Stimulated activated CD4-positive, alpha-beta T cell treated with anti-CD3 and anti-CD28 coated beads, Interleukin-12 subunit alpha, Interleukin-12 subunit beta, amount 100 ng/mL, for 48 hours (primary cell): ENCODE data around the gene FOXP1.
"Not testable (repeated sequence)": the region's sequence is repeated elsewhere in the genome, so short reads cannot be mapped to it uniquely, and the experiment has no call there.

Experiments used
- DNase-seq, 3 donors: peaks; one replicate each; pipeline ENCODE4 v3.0.0-alpha.2; 2020; ENCODE audit warnings: low read depth in 2 of 3, low spot score in 1 of 3

FOXP1 gene

DNA sequence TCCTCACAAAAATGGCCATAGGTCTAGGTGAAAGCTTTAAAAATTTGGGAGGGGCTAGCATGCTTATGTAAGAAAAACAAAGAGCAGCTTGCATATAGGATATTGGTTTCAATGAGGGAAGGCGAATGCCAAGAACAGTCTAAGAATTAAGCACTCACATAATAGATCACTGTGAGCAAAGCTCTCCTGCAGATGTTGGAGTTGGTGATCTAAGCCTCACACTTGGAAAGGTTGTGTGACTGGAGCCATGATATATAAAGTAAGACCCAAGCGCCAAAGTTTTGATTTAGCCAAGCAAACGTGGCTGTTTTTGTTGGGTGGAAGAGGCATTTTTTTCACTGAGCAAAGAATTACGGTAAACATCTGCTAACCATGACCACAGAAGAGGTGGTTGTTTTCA is 237.5 kb downstream of the FOXP1 start:
- DNase-seq: no peak

DNA sequence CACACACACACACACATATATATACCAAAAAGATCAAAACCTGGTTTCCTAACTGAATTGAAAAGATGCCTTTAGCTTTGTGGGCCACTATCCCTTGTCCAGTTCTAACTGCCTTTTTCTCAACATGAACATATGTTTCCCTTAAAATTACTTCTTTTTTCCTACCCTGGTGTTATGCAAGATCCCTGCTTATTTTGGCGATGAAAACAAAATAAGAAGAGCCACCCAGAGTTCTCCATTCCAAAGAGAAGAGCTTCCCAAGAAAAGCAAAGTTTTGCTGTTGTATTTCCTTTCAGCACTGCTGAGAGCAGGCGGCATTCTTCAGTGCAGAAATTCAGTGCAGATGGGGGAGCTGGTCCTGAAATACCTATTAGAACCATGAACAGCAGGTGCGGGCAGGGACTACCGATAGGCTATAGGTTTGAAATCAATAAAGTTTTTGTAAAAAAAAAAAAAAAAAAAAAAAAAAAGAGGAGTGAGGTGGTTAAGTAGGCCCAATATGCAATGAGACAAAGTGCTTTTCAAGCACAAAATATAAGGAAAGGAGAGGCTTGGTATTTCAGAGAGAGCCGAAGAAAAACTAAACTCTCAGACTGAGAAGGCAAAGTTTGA is 238.0 kb downstream of the FOXP1 start:
- no peak for DNase-seq

DNA sequence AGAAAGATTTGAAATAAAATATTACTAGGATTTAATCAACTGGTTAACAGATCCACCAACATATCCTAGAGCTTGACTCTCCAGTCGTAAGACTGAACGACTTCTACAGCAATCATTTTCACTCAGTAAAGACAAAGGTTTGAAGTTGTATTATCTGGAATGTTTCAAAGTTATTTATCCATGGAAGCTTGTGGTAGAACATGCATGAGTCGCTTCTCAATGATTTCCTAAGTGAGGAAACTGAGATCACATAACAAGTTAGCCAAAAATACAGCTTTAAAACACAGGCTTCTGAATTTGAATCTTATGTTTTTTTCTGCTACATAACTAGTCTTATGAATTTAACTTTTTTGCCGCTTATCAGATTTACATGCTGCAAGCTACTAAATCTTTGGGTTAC is 241.8 kb downstream of the FOXP1 start:
- no peak for DNase-seq

DNA sequence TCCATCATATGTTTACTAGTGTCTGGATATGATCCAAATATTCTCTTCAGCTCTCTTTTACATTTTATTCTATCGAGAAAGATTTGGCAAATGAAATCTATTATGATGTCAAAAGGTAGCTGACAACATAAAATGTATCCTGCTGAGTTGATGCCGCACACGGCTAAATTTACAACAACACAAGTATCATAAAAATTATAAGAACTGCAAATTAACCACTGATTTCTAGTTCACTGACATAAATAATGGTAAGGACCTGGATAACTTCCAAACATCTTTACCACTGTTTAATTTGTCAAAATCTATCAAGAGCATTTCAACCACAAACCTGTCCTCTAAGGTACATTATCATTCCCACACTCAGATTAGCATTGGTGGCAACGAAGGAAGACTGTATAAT is 244.5 kb downstream of the FOXP1 start:
- no peak for DNase-seq

DNA sequence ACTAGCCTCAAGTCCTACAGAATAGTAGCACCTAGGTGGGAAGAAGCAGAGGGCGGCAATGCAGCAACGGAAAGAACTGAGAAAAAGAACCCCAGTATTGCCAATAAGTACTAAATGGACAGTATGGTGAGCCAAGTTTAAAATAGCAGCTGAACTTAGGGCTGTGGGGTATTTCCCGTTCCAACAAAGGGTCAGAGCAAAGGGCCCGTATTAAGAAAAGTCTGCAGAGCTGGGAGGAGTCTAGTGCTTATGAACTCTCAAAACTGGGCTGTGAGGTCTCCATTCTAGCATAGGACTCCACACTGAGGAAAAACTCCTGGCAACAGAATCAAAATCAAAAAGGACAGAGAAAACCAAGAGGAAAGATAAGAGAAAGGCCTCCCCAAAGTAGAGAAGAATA is 250.7 kb downstream of the FOXP1 start:
- no peak for DNase-seq

DNA sequence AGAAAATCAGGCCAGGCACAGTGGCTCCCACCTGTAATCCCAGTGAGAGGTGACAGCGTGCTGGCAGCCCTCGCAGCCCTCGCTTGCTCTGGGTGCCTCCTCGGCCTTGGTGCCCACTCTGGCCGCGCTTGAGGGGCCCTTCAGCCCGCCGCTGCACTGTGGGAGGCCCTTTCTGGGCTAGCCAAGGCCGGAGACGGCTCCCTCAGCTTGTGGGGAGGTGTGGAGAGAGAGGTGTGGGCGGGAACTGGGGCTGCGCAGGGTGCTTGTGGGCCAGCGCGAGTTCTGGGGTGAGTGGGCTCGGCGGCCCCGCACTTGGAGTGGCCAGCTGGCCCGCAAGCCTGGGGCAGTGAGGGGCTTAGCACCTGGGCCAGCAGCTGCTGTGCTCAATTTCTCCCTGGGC is 252.6 kb downstream of the FOXP1 start:
- no peak for DNase-seq

DNA sequence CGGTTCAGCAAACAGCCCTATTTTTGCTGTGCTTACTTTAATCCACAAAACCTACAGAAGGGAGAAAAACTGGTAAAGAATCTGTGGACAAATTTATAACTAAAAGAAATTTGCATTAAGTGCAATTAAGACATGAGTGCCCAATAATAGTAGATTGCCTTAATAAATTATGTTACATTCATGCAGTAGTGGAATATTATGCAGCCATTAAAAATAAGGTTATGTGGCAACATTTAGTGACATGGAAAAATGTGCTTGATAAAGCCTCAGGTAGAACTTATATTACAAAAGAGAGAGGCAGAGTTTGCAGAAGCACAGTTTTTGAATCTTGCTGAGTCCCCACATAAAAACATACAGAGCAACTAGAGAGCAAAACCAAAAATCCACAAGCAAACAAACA is 253.0 kb downstream of the FOXP1 start:
- no peak for DNase-seq

DNA sequence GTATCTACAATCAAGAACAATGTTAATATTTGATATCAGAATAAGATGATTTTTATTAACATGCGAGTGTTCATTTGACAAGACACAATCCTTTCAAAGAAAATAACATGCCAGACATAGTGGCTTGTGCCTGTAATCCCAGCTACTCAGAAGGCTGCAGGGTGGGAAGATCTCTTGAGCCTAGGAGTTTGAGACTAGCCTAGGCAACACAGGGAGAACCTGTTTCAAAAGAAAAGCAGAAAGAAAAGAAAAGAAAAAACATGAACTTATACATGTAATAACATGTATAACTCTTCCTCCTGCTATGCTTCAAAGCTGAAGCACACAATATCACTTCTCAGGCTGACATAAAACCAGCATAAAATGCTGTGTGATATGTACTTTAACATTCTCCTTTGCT is 253.7 kb downstream of the FOXP1 start:
- no peak for DNase-seq

DNA sequence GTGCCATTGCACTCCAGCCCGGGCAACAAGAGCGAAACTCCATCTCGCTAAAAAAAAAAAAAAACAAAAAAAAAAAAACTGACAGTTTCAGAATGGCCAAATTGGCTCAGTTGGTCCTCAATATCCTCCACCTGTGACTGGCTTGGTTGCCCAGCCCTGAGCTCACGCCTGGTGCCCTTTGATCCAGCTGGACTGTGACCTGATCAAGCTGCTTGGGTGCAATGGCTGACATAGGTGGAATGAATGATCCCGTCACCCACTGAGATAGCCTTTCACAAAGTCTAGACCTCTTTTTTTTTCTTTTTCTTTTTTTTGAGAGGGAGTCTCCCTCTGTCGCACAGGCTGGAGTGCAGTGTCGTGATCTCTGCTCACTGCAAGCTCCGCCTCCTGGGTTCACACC is 254.6 kb downstream of the FOXP1 start:
- DNase-seq: no peak

DNA sequence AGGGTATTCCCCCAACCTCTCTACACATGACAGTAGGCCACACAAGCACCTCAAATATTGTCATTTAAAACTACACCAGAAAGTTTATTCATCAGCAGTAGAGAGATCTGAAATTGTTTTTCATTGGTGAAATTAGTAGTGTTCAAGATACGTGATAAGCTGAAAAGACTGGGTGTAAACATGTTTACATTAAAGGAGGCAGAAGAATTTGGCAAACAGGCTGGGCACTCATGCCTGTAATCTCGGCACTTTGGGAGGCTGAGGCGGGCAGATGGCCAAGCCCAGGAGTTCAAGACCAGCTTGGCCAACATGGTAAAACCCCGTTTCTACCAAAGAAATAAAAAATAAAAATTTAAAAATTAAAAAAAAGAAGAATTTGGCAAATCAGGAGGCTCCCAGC is 255.6 kb downstream of the FOXP1 start:
- no peak for DNase-seq

DNA sequence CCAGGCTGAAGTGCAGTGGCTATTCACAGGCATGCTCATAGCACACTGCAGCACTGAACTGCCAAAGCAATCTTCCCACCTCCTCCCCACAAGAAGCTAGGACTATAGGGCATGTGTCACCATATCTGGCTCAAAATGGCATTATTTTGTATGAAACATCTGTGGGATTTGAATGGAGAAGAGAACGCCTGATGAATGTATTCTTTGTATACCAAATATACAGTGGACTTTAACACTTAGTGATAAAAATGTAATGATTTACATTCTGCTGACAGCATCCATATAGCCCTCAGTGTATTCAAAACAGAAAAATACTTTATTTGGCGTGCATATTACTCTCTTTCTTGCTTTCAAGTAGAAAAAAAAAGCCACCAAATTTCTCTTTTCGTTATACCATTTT is 257.8 kb downstream of the FOXP1 start:
- DNase-seq: no peak

DNA sequence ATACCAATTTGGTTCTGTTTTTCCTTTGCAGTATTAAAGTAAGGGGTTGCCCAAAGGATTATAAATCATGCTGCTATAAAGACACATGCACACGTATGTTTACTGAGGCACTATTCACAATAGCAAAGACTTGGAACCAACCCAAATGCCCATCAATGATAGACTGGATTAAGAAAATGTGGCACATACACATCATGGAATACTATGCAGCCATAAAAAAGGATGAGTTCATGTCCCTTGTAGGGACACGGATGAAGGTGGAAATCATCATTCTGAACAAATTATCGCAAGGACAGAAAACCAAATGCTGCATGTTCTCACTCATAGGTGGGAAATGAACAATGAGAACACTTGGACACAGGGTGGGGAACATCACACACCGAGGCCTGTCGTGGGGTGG is 259.3 kb downstream of the FOXP1 start:
- not testable (repeated sequence) for DNase-seq

DNA sequence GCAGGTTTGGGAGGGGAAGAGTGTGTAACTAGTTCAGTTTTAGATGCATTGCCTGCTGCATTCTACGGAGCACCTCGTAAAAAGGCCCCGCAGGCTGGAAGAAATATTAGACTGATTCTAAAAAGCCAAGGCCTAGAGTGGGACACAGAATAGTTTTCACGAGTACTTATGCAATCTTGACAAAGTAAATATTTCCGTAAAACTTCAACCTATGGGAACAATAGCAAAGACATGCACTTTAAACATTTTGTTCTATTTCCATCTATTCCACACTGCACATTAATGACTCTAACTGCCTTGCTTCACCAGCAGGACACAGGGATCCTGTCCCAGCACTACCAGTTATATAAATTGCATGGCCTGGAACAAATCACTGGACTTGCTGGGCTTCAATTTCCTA is 260.0 kb downstream of the FOXP1 start:
- no peak for DNase-seq

DNA sequence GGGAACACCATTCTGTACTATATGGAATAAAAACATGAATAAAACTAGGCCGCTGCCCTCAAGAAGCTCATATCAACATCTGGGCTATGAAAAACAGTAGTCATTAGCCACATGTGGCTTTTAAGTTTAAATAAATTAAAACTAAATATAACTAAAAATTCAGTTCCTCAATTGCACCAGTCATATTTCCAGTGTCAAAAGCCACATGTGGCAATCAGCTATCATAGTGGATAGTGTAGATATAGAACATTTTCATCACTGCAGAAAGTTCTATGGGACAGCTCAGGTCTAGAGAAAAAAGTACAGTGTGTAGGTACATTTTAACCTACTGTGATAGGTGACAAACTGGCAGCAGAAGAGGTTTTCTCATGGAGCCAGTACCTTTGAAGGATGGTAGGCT is 261.4 kb downstream of the FOXP1 start:
- no peak for DNase-seq

DNA sequence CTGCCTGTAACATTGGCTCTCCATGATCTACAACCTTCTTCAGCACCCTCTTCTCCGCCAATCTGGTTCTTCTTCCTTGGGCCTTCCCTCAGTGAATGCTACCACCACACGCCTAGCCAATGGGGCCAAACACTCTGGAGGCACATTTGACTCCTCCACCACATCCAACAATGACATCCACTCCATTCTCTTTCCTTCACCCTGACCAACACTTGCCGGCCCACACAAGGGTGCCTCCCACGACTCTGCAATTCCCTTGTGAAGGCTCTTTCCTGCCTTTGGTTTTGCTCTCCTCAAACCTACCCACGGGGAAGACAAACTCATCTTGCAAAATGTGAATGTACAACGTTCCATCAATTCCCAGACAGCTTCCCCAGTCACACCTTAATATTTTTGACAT is 263.8 kb downstream of the FOXP1 start:
- no peak for DNase-seq

DNA sequence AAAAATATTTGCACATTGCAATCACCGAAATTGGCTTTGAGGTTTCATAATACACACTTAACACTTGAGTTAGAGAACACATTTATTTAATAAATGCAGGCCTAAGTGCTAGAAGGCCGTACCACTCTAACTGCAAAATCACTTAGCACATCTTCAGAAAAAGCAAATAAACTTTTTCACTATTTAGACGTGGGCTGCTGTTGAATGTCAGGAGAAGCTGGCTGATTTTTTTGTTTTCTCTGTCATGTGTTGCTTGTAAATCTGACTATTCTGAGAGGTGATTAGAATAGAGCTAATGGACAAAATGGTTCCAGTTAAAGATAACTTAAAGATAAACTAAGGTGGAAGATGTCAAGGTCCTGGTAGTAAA is 265.1 kb downstream of the FOXP1 start:
- DNase-seq: no peak

DNA sequence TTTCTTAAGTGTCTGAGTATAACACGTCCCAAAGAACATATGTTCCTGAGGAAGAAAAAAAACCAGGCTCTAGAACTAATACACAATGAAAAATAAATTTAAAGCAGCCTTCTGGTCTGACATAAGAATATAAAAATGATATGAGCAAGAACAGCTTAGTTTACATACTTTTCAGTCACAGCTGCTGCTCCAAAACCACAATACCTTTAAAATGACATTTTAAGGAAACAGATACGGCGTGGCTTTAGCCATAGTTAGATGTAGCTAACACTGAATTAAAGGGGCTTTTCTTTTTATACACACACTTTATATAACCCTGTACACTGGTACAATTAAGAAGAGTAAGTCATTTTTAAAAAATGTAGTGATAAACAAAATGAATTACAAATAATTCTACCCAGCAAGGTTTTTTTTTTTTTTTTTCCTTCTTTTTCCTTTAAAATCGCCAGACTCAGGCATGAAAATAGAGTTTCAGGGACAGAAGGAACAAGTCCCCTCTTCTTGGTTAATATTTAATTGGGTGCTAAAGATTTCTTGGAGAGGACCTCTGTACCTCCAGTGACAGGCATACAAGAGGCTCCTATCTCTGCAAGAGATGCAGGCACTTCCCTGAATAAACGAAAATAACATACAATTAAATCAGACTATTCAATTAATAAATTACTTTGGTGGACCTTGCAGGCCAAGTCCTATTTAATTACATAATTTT is 265.6 kb downstream of the FOXP1 start:
- no peak for DNase-seq

DNA sequence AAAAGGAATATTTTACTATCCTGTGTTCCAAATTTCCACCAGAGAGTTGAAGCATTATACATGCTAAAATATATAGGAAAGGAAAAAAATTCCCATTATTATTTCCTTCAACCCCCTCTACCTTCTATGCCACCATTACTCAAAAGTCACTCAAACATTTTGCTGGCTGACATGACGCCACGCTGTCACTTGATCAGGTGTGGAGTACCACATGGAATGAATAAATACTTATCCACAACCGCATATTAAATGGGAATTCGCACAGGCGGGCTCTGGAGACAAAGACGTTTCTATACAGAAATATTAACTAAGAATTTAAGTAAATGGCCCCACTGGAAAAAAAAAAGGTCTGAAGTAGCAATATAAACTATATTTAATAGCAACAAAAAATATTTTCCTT is 266.4 kb downstream of the FOXP1 start:
- DNase-seq: no peak

DNA sequence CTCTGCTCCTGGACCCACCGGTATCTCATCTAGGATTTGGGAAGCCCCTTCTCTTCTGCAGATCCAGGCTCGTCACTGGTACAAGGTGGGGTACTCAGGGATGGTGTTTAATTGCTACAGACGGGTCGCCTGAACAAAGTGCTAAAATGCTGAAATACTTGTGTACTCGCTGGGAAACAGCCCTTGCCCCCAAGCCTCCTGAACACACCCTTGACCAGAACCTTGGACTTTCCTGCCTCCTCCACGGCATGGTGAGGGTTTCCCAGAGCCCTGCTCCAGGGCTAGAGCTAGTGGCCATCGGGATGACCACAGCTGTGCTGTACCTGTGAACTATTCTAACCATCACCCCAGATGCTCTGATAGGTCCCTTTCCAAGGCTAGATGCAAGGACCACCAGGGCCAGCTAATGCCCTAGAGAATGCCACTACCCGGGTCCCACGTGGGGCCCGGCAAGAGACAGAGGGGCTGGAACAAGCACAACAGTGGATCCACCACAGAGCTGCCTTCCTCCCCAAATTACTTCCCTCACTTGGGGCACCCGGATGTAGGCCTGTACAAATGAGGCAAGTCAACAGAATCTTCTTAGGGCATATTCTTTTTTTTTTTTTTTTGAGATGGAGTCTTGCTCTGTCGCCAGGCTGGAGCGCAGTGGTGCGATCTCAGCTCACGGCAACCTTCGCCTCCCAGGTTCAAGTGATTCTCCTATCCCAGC is 267.3 kb downstream of the FOXP1 start:
- no peak for DNase-seq

DNA sequence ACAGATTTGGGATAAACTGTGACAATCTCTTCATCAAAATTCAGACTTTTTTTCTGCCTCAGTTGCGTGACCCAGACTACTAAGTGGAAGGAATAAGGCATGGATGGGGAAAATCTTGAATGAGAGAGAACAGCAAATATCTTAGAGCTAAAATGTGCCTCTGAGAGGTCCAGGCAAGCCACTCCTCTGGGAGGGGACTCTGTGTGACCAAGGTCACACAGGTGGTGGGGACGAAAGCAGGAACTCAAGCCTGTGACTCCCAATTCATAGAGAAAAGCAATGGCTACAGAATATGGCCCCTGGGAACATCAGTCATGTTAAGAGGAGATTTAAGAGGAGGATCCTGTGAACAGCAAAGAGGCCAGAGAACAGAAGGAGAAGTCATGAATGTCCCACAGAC is 268.1 kb downstream of the FOXP1 start:
- no peak for DNase-seq

DNA sequence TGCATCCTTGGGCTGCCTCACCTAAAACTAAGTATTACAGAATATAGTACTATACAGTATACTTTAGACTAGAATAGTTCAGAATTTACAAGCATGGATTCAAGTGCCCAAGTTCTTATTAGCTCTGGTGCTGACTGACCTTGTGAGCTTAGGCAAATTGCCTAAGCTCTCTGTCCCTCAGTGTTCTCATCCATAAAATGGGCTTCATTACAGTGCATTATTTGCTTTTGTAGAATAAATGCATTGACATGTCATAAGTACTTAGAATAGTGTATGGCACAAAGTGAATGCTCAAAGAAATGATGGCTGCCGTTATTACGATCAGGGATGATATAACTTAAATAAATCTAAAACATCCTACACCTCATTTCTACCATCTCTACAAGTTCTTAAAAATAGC is 269.7 kb downstream of the FOXP1 start:
- DNase-seq: no peak

DNA sequence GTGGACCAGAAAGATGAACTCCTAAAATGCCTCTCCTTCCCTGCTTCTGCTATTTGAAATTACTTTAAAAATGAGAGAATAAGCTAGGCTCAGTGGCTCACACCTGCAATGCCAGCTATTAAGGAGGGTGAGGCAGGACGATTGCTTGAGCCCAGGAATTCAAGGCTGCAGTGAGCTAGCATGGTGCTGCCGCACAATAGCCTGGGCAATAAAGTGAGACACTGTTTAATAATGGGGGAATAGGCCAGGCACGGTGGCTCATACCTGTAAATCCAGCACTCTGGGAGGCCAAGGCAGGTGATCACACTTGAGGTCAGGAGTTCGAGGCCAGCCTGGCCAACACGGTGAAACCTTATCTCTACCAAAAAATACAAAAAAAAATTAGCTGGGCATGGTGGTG is 271.1 kb downstream of the FOXP1 start:
- DNase-seq: no peak

DNA sequence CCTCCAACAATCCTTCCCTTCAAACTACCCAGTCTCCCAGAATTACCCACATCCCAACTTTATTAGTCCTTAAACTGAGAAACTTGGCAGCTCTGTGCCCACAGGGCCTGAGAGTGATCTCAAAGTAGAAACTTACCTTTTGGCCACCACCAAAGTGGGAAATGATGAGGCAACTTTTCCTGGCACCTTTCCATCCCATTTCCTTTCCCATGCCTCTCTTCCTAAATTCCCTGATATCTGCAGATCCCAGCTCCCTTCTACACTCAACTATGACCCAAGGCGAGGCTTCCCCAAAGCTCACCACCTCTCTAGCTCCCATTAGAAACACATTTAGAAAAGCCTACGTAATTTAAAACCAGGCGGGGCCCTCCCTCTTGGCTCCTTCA is 271.9 kb downstream of the FOXP1 start:
- no peak for DNase-seq
